ENCODE measurements around the gene TSPAN9.

Gene TSPAN9

DNA sequence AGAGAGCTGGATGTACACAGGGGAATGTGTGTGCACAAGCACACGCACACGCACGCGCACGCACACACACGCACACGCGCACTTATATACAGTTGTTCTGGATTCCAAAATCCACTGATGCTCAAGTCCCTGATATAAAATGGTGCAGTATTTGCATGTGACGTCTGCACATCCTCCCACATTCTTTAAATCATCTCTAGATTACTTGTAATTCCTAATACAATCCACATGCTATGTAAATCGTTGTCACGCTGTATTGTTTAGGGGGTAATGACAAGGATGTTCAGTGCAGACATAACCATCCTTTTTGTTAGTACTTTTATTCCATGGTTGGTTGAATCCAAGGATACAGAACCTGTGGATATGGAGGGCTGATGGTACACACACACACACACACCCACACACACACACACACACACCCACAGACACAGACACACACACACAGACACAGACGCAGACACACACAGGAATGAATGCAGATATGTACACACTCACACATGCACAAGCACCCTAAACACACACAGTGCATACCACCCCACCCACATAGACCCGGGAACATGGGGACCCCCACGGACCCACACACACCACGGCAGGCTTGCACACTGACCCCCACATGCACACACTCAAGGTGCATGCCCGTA is 225.3 kb downstream of the TSPAN9 start:
- no peaks in the 10 kb centered on the region for H3K36me3 ChIP-seq (ENCODE audit: control insufficient read depth in 2 of 2, insufficient read depth in 2 of 2, low read length in 2 of 2)
- no peaks in the 10 kb centered on the region for H3K9me3 ChIP-seq (ENCODE audit: control insufficient read depth in 2 of 2, low read length in 2 of 2)
- no peak overlapping the region for H3K27ac ChIP-seq (ENCODE audit: low read depth in 2 of 2, low read length in 2 of 2)
- H3K9ac ChIP-seq (ENCODE audit: low read depth in 1 of 2, low read length in 2 of 2) = no peak overlapping the region
- H3K4me3 ChIP-seq (ENCODE audit: low read length in 2 of 2) = no peak overlapping the region
- H3K27me3 ChIP-seq (ENCODE audit: control insufficient read depth in 2 of 2, insufficient read depth in 2 of 2, low read length in 2 of 2) = peaks cover 0 to 5% of the 10 kb centered on the region in 2 donors
- peaks cover 6 to 8% of the 10 kb centered on the region in 2 donors for H3K4me1 ChIP-seq (ENCODE audit: control insufficient read depth in 2 of 2, insufficient read depth in 2 of 2, low read length in 2 of 2)

DNA sequence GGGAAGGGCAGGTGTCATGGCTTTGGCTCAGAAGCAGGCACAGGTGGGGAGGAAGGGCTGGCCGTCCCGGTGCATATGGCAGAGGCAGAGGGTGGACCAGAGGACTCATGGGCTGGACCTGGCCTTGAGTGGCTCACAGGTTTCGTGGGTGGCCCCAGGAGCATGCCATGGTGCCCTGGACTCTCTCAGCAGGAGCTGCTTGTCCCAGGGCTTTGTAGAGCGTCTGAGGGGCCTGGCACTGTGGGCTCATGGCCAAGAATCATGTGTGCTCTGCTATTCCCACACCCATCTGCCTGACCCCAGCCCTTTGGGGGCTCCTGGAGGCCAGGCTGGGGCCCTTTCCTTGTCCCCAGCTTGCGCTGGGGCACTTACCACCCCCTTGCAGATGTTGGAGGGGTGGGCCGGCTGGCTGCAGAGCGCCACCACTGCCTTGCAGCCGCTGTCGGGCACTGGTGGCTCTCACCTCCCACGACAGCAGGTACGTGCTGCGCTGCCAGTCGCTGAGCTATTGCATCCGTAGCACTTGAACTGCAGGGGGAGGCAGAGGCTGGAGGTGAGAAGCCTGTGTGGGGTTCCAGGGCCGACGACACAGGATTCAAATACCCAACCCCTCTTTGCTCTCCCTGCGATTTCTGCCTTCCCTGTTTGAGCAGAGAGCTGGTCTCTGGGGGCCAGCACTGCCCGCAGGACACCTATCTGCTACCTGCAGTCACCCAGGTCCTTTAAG is 226.4 kb downstream of the TSPAN9 start:
- Histone ChIP-seq H3K9ac (ENCODE audit: low read depth in 1 of 2, low read length in 2 of 2) (no peak overlapping the region), H3K27me3 (ENCODE audit: control insufficient read depth in 2 of 2, insufficient read depth in 2 of 2, low read length in 2 of 2) (peaks cover 0 to 9% of the 10 kb centered on the region in 2 donors), H3K4me3 (ENCODE audit: low read length in 2 of 2) (no peak overlapping the region), H3K4me1 (ENCODE audit: control insufficient read depth in 2 of 2, insufficient read depth in 2 of 2, low read length in 2 of 2) (peaks cover 6 to 8% of the 10 kb centered on the region in 2 donors), H3K9me3 (ENCODE audit: control insufficient read depth in 2 of 2, low read length in 2 of 2) (no peaks in the 10 kb centered on the region), H3K27ac (ENCODE audit: low read depth in 2 of 2, low read length in 2 of 2) (no peak overlapping the region), H3K36me3 (ENCODE audit: control insufficient read depth in 2 of 2, insufficient read depth in 2 of 2, low read length in 2 of 2) (no peaks in the 10 kb centered on the region)

DNA sequence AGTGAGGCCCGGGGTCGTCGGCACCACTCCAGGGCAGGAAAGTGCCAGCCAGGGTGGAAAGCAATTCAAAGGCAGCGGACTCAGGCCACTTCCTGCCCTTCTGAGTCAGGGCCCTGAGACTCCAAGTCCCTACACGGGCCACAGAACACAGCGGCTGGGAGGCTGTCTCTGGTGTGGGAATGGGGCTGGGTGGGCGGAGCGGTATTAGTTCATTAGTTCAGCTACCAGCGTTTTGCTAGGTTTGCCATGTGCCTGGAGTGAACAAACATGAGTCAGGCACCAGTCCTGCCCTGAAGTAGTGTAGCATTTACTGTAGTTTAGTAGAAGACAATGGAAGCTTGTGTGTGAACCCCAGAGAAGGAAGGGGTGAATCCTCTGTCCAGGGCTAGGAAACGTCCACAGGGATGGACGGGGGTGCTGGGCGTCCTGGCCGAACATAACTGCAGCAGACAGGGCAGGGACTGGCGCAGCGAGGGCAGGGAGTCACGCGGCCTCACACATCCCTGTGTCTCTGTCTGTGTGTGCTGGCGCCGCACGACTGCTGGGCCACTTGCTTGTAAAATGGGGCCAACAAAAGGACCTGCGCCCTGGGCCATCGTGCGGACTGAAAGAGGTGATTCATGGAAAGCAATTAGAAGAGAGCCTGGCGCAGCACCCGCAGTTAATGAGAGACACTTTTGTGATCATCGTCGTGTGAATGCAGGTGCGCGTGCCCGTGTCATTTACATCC is 227.4 kb downstream of the TSPAN9 start:
- no peak overlapping the region for H3K27ac ChIP-seq (ENCODE audit: low read depth in 2 of 2, low read length in 2 of 2)
- H3K9me3 ChIP-seq (ENCODE audit: control insufficient read depth in 2 of 2, low read length in 2 of 2) = no peaks in the 10 kb centered on the region
- H3K4me3 ChIP-seq (ENCODE audit: low read length in 2 of 2) = no peak overlapping the region
- peaks cover 0 to 7% of the 10 kb centered on the region in 2 donors for H3K27me3 ChIP-seq (ENCODE audit: control insufficient read depth in 2 of 2, insufficient read depth in 2 of 2, low read length in 2 of 2)
- peaks cover 6 to 8% of the 10 kb centered on the region in 2 donors for H3K4me1 ChIP-seq (ENCODE audit: control insufficient read depth in 2 of 2, insufficient read depth in 2 of 2, low read length in 2 of 2)
- no peaks in the 10 kb centered on the region for H3K36me3 ChIP-seq (ENCODE audit: control insufficient read depth in 2 of 2, insufficient read depth in 2 of 2, low read length in 2 of 2)
- no peak overlapping the region for H3K9ac ChIP-seq (ENCODE audit: low read depth in 1 of 2, low read length in 2 of 2)

DNA sequence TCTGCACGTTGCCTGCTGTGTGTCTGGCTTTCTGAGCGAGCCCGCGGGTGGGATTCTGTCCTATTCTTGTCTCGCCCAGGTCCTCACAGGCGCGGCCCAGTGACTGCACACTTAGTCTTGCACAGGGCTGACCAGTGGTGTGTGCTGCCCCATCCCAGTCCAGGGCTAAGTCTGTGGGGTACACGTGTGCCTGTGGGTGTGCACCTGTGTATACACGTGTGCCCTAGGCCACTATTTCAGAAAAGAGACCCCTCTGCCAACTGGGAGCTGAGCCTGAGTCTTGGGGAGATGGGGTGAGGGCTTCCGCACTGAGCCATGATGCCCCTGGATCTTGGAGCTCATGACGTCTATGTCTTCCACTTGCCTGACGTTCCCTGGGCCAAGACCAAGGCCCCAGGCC is 228.3 kb downstream of the TSPAN9 start:
- Histone ChIP-seq H3K9me3 (ENCODE audit: control insufficient read depth in 2 of 2, low read length in 2 of 2) (no peaks in the 10 kb centered on the region), H3K9ac (ENCODE audit: low read depth in 1 of 2, low read length in 2 of 2) (no peak overlapping the region), H3K4me1 (ENCODE audit: control insufficient read depth in 2 of 2, insufficient read depth in 2 of 2, low read length in 2 of 2) (peaks cover 3% of the 10 kb centered on the region in 2 donors), H3K4me3 (ENCODE audit: low read length in 2 of 2) (no peak overlapping the region), H3K36me3 (ENCODE audit: control insufficient read depth in 2 of 2, insufficient read depth in 2 of 2, low read length in 2 of 2) (no peaks in the 10 kb centered on the region), H3K27ac (ENCODE audit: low read depth in 2 of 2, low read length in 2 of 2) (no peak overlapping the region), H3K27me3 (ENCODE audit: control insufficient read depth in 2 of 2, insufficient read depth in 2 of 2, low read length in 2 of 2) (peaks cover 3 to 5% of the 10 kb centered on the region in 2 donors)

DNA sequence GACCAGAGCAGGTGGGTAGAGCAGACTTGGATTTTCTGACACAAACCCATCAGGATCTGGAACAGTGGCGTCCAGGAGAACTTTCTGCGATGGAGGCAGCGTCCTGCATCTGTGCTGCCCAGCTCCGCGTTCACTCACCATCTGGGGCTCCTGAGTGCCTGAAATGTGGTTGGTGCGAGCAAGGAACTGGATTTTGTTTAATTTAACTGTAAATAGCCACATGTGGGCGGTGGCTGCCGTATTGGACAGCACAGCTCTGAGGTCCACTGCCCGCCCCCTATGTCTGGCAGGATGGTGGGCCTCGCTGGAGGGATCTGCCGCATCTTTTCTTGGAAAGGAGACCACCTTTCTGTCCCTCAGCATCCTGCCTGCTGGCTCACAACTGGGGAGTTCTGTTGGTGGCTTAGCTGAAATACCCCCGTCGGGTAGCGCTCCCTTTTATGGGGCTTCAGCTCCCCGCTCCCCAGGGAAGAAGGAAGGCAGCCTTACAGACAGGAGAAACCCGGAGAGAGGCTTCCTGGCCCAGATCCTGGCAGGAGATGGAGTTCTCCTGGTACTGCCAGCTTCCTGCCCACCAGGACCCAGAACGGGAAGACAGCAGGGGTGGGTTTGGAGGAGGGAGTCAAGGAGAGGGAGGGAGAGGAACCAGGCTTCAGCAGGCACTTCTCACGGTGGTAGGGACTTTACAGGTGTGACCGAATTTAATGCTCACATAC is 228.9 kb downstream of the TSPAN9 start:
- no peaks in the 10 kb centered on the region for H3K4me1 ChIP-seq (ENCODE audit: control insufficient read depth in 2 of 2, insufficient read depth in 2 of 2, low read length in 2 of 2)
- no peaks in the 10 kb centered on the region for H3K36me3 ChIP-seq (ENCODE audit: control insufficient read depth in 2 of 2, insufficient read depth in 2 of 2, low read length in 2 of 2)
- H3K27me3 ChIP-seq (ENCODE audit: control insufficient read depth in 2 of 2, insufficient read depth in 2 of 2, low read length in 2 of 2) = peaks cover 3 to 5% of the 10 kb centered on the region in 2 donors
- no peak overlapping the region for H3K4me3 ChIP-seq (ENCODE audit: low read length in 2 of 2)
- no peak overlapping the region for H3K27ac ChIP-seq (ENCODE audit: low read depth in 2 of 2, low read length in 2 of 2)
- H3K9ac ChIP-seq (ENCODE audit: low read depth in 1 of 2, low read length in 2 of 2) = no peak overlapping the region
- H3K9me3 ChIP-seq (ENCODE audit: control insufficient read depth in 2 of 2, low read length in 2 of 2) = no peaks in the 10 kb centered on the region

DNA sequence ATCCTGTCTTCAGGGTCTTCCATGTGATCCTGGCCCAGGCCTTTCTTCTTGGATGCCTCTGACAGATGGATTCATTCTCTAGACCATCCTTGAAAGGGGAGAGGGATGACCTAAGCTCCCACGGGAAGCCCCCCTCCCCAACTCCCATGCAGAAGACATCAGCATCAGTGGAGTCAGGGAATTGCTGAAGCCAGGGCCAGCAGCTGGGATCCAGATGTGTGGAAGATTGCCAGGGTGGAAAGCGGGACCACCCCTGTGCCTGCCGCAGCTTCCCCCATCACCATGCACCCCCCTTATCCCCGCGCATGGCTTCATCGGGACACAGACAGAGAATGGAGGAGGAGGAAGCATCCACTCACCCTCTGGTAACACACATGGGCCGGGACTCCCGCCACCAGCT is 230.2 kb downstream of the TSPAN9 start:
- Histone ChIP-seq H3K4me1 (ENCODE audit: control insufficient read depth in 2 of 2, insufficient read depth in 2 of 2, low read length in 2 of 2) (no peaks in the 10 kb centered on the region), H3K4me3 (ENCODE audit: low read length in 2 of 2) (no peak overlapping the region), H3K27ac (ENCODE audit: low read depth in 2 of 2, low read length in 2 of 2) (no peak overlapping the region), H3K9me3 (ENCODE audit: control insufficient read depth in 2 of 2, low read length in 2 of 2) (no peaks in the 10 kb centered on the region), H3K9ac (ENCODE audit: low read depth in 1 of 2, low read length in 2 of 2) (no peak overlapping the region), H3K27me3 (ENCODE audit: control insufficient read depth in 2 of 2, insufficient read depth in 2 of 2, low read length in 2 of 2) (peaks cover 3 to 5% of the 10 kb centered on the region in 2 donors), H3K36me3 (ENCODE audit: control insufficient read depth in 2 of 2, insufficient read depth in 2 of 2, low read length in 2 of 2) (no peaks in the 10 kb centered on the region)

DNA sequence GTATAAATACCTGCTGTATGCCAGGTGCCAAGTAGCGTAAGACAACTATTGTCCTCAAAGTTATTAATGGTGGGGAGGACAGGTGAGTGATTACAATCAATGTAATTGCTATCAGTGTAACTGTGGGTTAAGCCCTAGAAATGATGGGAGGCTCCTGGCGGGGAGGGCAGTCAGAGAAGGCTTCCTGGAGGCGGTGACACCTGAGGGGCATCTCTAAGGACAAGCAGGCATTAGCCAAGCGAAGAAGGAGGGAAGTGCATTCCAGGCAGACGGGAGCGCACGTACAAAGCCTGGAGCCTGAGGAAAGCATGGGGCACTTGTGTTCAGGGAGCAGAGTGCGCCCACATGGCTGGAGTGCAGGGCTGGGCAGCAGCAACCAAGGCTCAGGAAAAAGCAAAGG is 230.9 kb downstream of the TSPAN9 start:
- Histone ChIP-seq H3K9ac (ENCODE audit: low read depth in 1 of 2, low read length in 2 of 2) (no peak overlapping the region), H3K27ac (ENCODE audit: low read depth in 2 of 2, low read length in 2 of 2) (no peak overlapping the region), H3K27me3 (ENCODE audit: control insufficient read depth in 2 of 2, insufficient read depth in 2 of 2, low read length in 2 of 2) (peaks cover 3 to 5% of the 10 kb centered on the region in 2 donors), H3K36me3 (ENCODE audit: control insufficient read depth in 2 of 2, insufficient read depth in 2 of 2, low read length in 2 of 2) (no peaks in the 10 kb centered on the region), H3K9me3 (ENCODE audit: control insufficient read depth in 2 of 2, low read length in 2 of 2) (no peaks in the 10 kb centered on the region), H3K4me3 (ENCODE audit: low read length in 2 of 2) (no peak overlapping the region), H3K4me1 (ENCODE audit: control insufficient read depth in 2 of 2, insufficient read depth in 2 of 2, low read length in 2 of 2) (no peaks in the 10 kb centered on the region)

DNA sequence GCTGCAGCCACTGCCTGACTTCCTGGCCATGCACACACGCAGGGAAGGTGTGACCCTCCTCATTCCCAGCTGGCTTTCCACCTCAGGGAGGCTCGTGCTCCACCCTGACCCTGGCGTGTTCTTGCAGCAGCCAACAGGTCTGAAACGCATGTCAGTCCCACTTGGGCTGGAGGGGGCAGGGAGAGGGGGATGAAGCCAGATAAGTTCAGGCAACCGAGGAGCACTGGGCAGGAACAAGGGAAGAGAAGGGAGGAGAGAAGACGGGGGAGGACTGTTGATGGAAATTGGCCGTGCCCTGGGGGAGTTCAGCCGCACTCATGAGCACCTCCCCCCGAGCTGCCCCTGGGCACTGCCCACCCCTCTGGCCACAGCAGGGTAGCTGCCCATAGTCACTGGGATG is 231.4 kb downstream of the TSPAN9 start:
- Histone ChIP-seq H3K4me3 (ENCODE audit: low read length in 2 of 2) (no peak overlapping the region), H3K27ac (ENCODE audit: low read depth in 2 of 2, low read length in 2 of 2) (no peak overlapping the region), H3K9me3 (ENCODE audit: control insufficient read depth in 2 of 2, low read length in 2 of 2) (no peaks in the 10 kb centered on the region), H3K4me1 (ENCODE audit: control insufficient read depth in 2 of 2, insufficient read depth in 2 of 2, low read length in 2 of 2) (no peaks in the 10 kb centered on the region), H3K27me3 (ENCODE audit: control insufficient read depth in 2 of 2, insufficient read depth in 2 of 2, low read length in 2 of 2) (peaks cover 3 to 5% of the 10 kb centered on the region in 2 donors), H3K9ac (ENCODE audit: low read depth in 1 of 2, low read length in 2 of 2) (no peak overlapping the region), H3K36me3 (ENCODE audit: control insufficient read depth in 2 of 2, insufficient read depth in 2 of 2, low read length in 2 of 2) (no peaks in the 10 kb centered on the region)

DNA sequence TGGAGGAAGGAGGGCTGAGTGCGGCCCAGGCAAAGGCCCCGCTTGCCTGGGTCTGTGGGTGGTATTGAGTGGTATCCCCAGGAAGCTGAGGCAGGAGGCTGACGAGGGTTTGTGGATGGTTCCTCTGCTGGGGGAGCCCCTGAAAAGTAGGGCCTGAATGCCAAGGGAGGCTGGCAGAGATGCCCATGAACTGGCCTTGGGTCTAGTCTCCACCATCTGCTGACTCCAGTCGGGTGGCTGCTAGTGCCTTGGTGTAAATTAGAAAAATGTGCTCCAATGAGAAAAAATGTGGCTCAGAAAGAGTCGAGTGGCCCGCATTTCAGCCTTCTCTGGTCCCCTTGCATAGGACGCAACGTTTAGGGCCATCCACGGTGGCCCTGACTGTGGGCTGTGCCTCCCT is 232.6 kb downstream of the TSPAN9 start:
- H3K4me1 ChIP-seq (ENCODE audit: control insufficient read depth in 2 of 2, insufficient read depth in 2 of 2, low read length in 2 of 2) = no peaks in the 10 kb centered on the region
- H3K36me3 ChIP-seq (ENCODE audit: control insufficient read depth in 2 of 2, insufficient read depth in 2 of 2, low read length in 2 of 2) = no peaks in the 10 kb centered on the region
- H3K9me3 ChIP-seq (ENCODE audit: control insufficient read depth in 2 of 2, low read length in 2 of 2) = no peaks in the 10 kb centered on the region
- no peak overlapping the region for H3K9ac ChIP-seq (ENCODE audit: low read depth in 1 of 2, low read length in 2 of 2)
- H3K27me3 ChIP-seq (ENCODE audit: control insufficient read depth in 2 of 2, insufficient read depth in 2 of 2, low read length in 2 of 2) = peaks cover 3 to 5% of the 10 kb centered on the region in 2 donors
- no peak overlapping the region for H3K27ac ChIP-seq (ENCODE audit: low read depth in 2 of 2, low read length in 2 of 2)
- no peak overlapping the region for H3K4me3 ChIP-seq (ENCODE audit: low read length in 2 of 2)

Measured in mucosa of rectum (tissue), 2 donors.